Hindlimb muscle (tissue), 1 donor: ENCODE measurements around the gene FAM9A. TPM values are rescaled to one million over a fixed set of nuclear protein-coding genes. Genes with fewer than 3 reads are reported as not detected.
"Not testable (repeated sequence)": the region's sequence is repeated elsewhere in the genome, so short reads cannot be mapped to it uniquely, and the experiment has no call there.

Source experiments
- DNase-seq: peaks from one replicate; pipeline ENCODE4 v3.0.0-alpha.2; 2013
- polyA plus RNA-seq: library from polyadenylated mRNA; unstranded; fragments of 120-200 nt; gene quantifications from one replicate; pipeline ENCODE4 v1.2.1, GENCODE V29; 2013; ENCODE audit not compliant: insufficient read length

Gene FAM9A
- polyA plus RNA-seq, 1 donor: not detected

DNA sequence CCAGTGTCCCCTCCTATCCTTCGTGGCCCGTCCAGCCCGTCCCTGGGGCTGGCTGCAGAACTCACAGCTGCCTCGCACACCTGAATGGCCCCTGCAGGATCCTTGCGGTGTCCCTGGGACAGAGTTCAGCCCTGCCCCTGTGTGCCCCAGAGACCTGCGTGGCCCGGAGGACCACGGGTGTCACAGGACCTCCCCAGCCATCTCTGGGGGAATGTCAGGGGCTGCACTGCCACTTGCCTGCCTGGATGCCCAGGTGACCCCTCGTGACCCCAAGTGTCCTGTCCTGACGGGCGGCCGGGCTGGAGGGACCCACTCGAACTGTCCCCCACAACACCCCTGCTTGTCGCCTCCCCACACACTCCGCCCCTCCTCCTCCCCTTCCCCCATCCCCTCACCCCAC lies 832 bp downstream of the FAM9A start:
- DNase-seq: not testable (repeated sequence)

DNA sequence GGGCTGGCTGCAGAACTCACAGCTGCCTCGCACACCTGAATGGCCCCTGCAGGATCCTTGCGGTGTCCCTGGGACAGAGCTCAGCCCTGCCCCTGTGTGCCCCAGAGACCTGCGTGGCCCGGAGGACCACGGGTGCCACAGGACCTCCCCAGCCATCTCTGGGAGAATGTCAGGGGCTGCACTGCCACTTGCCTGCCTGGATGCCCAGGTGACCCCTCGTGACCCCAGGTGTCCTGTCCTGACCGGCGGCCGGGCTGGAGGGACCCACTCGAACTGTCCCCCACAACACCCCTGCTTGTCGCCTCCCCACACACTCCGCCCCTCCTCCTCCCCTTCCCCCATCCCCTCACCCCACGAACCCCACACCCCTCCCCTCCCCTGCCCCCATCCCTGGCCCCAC lies 1.9 kb downstream of the FAM9A start:
- not testable (repeated sequence) for DNase-seq

DNA sequence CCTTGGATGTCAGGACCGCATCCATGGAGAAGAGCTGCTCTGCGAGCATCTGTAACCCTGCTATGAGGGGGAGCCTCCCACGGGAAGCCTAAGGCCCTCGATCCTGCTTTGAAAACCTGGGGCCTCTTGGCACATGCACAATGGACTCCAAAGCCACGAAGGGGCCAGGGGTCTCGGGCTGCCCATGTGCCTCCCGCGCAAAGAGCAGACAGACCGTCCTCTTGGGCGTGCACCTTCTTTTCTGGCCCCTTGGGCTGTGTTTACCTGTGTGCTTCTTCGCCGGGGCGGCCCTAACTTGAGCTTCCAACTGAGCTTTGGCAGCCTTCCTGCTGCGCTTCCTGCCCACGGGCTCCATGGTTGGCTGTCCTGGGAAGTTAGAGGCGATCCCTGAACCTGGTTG lies 2.5 kb downstream of the FAM9A start:
- DNase-seq: not testable (repeated sequence)

DNA sequence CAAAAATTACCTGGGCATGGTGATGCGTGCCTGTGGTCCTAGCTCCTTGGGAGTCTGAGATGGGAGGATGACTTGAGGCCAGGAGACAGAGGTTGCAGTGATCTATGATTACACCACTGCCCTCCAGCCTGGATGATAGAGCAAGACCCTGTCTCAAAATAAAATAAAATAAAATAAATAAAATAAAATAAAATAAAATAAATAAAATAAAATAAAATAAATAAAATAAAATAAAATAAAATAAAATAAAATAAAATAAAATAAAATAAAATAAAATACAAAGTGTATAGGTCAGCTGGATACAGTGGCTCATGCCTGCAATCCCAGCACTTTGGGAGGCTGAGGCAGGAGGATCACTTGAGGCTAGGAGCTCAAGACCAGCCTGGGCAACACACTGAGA lies 14.1 kb downstream of the FAM9A start:
- DNase-seq: not testable (repeated sequence)

DNA sequence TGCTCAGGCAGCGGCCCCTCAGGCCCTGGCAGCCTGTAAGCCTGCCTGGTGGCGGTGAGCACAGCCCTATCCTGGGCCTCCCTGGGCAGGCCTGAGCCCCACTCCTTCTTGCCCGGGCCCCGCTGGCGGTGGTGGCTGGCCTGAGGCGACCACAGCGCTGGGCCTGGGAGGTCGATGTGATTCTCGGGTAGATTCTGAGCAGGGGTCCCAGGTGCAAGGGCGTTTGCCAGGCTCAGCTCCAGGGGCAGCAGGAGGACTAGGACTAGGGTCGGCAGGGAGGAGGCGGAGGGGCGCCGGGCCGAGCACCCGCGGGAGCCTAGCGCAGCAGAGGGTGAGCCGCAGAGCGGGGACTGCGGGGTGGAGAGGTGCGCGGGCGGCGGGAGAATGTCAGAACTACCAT lies 17.0 kb downstream of the FAM9A start:
- DNase-seq: no peak

DNA sequence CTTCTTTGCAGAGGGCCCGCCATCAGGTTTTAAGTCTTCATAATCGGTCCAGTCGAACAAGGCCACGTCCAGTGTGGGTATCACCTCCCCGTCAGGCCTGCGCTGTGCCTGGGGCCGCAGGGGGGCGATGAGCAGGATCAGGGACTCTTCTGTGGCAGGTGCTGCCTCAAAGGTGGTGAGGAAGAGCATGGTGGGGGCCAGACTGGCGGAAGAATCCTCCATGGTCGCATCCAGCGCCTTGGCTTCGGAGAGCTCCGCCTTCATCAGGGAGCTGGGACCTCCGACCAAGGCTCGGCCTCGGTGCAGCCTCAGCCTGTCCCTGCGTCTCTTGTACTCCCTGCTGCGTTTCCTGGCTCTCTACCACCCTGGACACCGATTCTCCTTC lies 17.5 kb downstream of the FAM9A start:
- DNase-seq: no peak

DNA sequence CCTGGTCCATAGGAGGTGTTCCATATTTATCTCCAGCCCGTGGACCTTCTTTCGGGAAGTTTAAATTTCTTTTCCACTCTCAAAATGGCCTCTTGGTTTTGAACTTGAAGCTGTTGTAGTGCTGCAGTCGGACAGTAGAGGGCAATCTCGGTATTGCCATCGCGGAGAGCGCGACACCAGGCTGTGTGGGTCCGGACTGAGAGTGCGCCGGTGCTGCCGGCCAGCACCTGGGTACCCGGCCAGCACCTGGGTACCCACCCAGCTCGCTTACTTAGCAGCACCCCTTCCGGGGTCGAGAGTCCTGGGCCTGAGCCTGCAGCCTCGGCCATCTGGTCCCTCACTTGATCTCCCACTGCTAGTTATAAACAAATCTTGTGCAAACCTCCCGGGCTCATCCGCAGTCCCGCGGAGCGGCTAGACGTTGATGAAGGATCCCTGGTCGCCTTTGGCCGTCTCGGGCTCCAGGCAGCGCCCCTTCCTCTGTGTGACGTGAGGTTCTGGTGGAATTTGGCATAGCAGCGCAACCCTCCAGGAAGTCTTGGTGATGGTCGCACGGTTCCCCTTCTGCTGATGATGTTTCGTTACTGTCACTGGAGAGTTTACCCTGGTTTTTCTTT lies 18.0 kb downstream of the FAM9A start:
- DNase-seq: no peak

DNA sequence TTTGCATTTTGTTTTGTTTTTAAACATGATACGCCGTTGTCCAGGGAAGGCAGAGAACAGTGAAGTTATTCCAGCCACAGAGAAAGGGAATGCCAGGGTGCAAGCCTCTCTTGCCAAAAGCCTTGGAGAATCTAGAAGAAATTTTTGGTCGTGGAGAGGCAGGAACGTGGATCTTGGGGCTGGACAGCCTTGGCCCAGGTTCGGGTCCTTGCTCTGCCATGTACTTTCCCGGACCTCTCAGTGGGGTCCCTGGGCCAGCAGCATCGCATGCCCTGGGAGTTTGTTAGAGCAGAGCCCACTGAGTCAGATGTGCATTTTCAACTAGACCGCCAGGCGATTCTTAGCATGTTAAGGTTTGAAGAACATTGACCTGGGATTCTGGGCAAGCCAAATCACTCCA lies 18.6 kb downstream of the FAM9A start:
- DNase-seq: no peak

DNA sequence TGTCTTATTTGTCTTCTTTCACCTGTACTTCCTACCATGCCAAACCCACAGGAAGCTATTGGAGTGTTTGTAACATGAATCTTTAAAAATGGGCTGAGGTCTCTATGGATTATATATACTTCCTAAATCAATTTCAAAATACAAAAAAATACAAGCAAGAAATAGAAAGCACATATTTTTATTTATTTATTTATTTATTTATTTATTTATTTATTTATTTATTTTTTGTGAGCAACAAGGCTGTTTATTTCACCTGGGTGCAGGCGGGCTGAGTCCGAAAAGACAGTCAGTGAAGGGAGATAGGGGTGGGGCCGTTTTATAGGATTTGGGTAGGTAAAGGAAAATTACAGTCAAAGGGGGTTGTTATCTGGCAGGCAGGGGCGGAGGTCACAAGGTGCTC lies 19.3 kb downstream of the FAM9A start:
- not testable (repeated sequence) for DNase-seq

DNA sequence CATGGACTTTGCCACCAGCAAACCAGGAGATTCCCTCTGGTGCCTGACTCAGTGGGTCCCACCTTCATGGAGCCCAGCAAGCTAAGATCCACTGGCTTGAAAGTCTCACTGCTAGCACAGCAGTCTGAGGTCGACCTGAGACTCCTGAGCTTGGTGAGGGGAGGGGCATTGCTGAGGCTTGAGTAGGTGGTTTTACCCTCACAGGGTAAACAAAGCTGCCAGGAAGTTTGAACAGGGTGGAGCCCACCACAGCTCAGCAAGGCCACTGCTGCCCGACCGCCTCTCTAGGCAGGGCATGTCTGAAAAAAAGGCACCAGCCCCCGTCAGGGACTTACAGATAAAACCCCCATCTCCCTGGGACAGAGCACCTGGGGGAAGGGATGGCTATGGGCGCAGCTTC lies 28.1 kb downstream of the FAM9A start:
- no peak for DNase-seq

DNA sequence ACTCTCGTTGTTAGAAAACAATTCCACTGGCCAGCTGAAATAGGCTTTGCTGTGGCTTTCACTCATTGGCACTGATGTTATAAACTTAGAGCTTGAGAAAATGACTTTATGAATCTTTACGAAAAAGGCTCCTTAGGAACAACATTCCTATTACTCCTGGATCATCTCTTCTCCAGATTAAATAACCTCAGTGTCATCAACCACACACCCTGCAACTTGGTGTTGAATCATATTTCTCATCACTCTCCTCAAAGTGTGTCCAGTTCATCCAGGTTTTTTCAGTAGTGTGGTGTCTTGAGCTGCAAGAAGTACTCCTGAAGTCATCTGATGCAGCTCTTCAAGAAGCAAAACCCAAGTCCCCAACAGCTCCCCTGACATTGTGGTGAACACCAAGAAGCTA lies 41.2 kb downstream of the FAM9A start:
- no peak for DNase-seq

DNA sequence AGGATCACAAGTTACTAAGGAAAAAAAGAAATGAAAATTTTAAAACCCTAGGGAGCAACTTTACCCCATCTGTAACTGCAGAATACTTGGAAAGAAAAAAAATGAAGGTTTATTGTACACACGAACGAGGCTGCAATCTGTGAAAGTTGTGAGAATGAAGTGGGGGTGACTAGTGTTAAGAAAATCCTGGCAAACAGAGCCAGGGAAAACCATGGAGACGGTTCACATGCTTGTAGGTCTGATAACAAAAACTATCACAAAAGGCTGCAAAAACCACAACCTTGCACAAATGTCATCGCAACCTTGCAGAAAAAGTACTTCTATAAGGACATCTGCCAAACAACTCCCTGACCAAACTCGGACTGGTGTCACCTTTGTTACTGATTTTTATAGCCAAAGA lies 42.5 kb downstream of the FAM9A start:
- DNase-seq: not testable (repeated sequence)

DNA sequence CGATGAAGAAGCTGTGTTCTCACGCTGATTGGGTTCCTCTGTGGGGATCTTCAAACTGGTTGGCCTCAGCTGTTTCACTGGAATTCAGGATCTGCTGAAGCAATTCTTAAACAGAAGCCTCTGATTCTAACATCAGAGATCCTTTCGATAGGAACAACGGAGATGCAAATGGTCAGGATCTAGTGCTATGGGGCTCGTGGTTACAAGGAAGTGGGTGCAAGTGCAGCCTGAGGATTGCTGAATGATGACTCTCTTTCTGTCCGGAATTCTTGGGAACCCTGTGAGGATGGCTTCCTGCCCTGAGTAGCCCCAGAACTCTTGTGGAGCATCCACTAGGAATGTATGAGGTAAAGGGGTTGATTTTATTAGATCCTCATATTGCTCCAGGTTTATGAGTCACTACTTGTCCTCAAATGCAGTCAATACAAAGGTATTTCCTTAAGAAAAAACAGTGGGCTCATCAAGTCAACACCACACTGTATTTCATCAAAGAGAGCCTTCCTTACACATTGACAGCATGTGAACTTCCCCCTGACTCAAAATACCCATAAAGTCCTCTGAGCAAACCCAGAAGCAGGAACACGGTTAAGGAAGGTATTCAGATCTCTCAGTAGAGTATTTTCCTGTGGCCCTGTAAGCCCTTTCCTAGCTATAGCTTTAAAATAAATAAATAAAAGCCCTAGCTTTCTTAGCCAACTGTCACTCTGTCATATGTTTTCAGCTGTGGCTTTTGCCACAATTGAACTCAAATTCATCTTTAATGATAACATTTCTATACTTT lies 43.4 kb downstream of the FAM9A start:
- not testable (repeated sequence) for DNase-seq

DNA sequence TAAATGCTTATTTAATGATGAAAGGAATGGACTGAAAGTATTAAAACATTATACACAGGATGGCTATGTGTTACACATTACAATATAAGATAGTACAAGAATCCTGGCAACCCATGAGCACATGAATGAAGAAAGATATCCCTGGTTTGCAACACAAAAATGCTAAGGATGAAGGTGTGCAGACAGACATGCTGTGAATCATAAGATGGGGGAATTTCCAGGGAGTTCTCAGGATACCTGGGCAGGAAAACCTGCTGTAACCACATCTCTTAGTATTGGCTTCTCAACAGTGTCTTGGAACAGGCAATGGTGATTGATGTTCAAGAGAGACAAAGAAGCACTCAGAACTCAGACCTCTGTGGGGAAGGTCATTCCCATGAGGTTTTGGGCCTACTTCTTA lies 45.4 kb downstream of the FAM9A start:
- no peak for DNase-seq

DNA sequence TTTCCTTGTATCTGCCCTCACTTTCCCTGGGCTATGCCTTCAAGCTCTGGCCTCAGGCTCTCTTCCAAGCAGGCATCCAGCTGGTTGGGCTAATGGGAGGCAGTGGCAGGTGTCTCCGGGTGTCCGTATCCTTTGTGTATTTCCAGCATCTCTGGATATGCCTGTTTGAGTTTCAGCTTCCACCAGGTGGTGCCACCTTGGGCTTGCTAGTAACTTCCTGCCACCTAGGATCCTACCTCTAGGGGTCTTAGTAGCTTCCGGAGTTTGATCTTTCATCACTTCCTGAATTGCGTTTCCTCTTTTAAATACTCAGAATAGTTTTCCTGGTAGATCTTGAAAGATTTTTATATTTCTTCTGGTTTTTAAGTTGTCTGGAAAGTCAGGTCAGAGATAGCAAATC lies 46.1 kb downstream of the FAM9A start:
- DNase-seq: no peak

DNA sequence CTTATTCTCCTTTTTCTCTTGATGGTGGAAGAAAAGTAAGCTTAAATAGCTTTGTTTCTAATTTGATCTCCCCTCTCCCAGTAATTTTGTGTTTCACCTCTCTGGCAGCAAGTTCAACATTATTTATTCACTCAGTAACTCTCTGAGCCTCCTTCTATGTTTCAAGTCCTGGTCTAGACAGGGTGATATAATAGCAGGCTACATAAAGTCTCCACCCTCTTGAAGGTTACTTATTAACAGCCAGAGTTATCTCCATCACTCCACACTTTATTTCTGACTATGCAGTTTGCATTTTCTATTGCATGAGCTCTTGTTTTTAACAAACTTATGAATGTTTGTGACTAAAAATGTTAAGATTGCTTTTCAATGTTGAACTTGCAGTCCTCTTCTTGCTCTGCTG lies 51.5 kb downstream of the FAM9A start:
- DNase-seq: no peak

DNA sequence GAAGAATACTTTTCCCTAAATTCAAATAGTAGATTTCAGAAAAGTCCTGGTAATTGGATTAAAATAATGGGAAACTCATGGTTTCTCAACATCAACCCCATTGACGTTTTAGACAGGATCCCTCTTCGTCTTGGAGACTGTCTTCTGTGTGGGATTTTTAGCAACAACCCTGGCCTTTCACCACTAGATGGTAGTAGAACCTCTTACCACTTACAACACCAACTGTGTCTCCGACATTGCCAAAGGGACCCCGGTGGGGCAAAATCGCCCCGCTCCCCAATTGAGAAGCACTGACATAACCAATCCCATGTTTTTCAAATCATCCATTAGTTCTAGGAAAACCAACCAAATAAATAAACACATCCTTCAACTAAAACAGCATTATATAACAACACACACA lies 52.3 kb downstream of the FAM9A start:
- no peak for DNase-seq

DNA sequence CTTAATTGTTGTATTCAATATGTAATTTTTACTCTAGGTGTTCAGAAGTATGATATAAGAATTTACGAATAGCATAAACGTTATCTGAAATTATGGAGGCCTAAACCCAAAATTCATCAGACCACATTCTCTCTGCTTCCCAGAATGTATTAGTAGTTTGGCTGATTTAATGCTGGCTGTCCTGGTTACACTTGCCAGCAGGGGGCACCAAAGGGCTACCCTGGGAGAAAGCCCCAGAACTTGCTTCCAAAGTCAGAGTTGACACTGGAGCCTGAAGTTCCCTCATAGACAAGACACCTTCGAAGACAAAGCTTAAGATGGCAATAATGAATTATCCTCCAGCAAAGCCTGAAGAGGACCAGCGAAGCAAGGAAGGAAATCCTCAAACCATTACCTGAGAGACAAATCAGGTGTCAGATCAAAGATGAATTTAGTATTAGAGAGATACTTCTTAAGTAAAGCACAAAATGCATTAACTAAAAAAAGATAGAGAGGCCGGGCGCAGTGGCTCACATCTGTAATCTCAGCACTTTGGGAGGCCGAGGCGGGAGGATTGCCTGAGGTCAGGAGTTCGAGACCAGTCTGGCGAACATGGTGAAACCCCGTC lies 58.0 kb downstream of the FAM9A start:
- DNase-seq: no peak

DNA sequence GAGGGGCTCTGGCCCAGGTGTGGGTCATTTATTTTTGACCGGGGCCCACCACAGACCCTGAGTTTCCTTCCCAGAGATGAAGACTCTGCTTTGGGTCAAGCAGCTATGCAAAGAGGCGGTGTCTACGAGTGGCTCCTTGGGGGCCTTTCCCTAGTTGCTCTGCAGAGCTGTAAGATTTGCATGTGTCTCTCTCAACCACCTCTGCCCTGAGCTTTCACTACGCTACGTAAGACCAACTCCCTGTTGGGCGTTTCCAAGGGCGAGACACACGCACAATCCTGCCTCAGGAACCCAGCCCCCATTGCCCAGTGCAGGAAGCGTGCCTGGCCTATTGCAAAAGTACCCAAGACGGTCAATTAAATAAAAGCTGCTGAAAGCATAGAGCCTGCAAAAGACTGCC lies 59.2 kb downstream of the FAM9A start:
- DNase-seq: no peak

Other genes starting within 250 kb of the FAM9A start
- 16.8 TPM for gene ANOS1, start 69.2 kb downstream of the FAM9A start, polyA plus RNA-seq
- not detected for gene FAM9B, start 232.7 kb upstream of the FAM9A start, polyA plus RNA-seq